GM23248 (cell line): ENCODE measurements around the gene GCSAM.

Experiments
- EZH2 ChIP-seq: fragments of 200-600 bp; sonication (generic); IDR thresholded peaks from 2 replicates; pipeline ENCODE4 v1.6.1; 2018; ENCODE audit warnings: antibody characterized with exemption, mild to moderate bottlenecking; ENCODE audit not compliant: insufficient read depth, poor library complexity, severe bottlenecking
- EZH2phosphoT487 ChIP-seq: fragments of 200-600 bp; sonication (generic); IDR thresholded peaks from 2 replicates; pipeline ENCODE4 v1.6.1; 2018; ENCODE audit warnings: antibody characterized with exemption, moderate library complexity, mild to moderate bottlenecking, low read depth; ENCODE audit not compliant: insufficient read depth

DNA sequence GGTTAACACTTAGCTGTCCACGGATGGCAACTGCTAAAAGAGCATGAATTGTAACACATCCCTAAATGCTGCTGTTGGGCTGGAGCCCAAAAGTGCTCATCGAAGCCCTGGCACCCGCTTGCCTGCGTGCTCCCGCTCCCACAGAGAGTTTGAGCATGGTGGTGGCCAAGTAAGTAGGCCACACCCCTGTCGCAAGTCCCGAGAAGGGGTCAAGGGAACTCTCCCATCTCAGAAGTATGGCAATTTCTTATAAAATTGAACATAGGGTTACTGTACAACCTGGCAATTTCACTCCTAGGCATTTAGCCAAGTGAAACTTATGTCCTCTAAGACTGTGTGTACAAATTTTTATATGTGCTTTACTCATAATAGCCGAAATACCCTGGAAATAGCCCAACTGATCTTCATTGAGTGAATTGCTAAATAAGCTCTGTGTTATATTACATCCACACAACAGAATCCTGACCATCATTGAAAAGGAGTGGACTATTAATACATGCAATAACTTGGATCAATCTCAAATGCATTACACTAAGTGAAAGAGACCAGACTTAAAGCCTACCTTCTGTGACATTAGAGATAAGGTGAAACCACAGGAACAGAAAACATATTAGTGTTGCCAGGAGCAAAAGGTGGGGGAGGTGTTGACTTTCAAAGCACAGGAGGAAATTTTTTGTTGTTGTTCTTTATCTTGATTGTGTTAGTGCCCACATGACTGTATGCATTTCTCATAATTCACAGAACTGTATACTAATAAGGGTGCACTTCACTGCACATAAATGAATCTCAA is 1.5 kb upstream of the GCSAM start:
- no peak for TF ChIP-seq EZH2
- no peak for TF ChIP-seq EZH2phosphoT487
